ENCODE data around the gene XYLT1. TPM values are rescaled to one million over a fixed set of nuclear protein-coding genes. Genes with fewer than 3 reads are reported as not detected.

Gene XYLT1
- total RNA-seq, 1 experiment from 2014 or later: 14.5 TPM

DNA sequence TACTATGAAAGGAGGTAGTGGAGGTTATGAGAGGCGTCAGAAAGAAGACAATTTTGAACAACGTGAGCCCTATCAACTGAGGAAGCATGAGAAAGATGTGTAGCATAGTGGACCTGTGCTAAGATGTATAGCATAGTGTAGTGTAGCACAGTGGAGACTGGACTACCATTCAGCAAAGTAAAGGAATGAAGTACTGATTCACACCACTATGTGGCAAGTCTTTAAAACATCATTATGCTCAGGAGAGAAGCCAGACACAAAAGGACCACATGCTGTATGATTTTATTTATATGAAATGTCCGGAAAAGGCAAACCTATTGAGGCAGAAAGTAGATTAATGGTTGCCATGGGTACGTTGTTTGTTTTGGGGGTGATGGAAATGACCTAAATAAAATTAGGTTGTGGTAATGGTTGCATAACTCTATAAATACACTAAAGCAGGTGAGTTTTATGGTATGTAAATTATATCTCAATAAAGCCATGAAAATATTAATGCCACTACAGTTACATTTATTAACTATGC, 20.4 kb upstream of the XYLT1 start:
- Histone ChIP-seq H3K56ac (ENCODE audit: insufficient read length, low read depth, low read length) (no peak overlapping the region), H2AK5ac (ENCODE audit: insufficient read length, low read length) (no peak overlapping the region), H3K79me1 (ENCODE audit: insufficient read depth, low read depth, low read length, poor library complexity, severe bottlenecking) (no peaks in the 10 kb centered on the region), H4K5ac (ENCODE audit: insufficient read length, low read depth, low read length) (no peak overlapping the region), H3K27ac (ENCODE audit: insufficient read length, low read depth, low read length) (no peak overlapping the region), H3K14ac (ENCODE audit: insufficient read depth, low read length) (no peak overlapping the region), H3K4me2 (ENCODE audit: insufficient read depth, insufficient read length, low read length) (no peak overlapping the region), H3K23ac (ENCODE audit: insufficient read length, low read depth, low read length) (no peak overlapping the region), H3K4me1 (ENCODE audit: insufficient read depth, low read length) (no peaks in the 10 kb centered on the region), H3K27me3 (ENCODE audit: insufficient read depth, low read length) (no peaks in the 10 kb centered on the region), H3K79me2 (ENCODE audit: insufficient read depth, low read length) (no peaks in the 10 kb centered on the region), H2BK20ac (ENCODE audit: low read depth, low read length, poor library complexity, severe bottlenecking) (no peak overlapping the region), H2BK120ac (ENCODE audit: low read depth, low read length, poor library complexity, severe bottlenecking) (no peak overlapping the region), H3K9me3 (ENCODE audit: control insufficient read depth, low read depth, low read length) (no peaks in the 10 kb centered on the region), H2BK15ac (ENCODE audit: low read depth, low read length) (no peak overlapping the region), H3T11ph (ENCODE audit: low read length) (no peak overlapping the region), H3K23me2 (ENCODE audit: insufficient read length, low read depth, low read length, poor library complexity, severe bottlenecking) (no peaks in the 10 kb centered on the region), H4K91ac (ENCODE audit: insufficient read length, low read depth, low read length) (no peak overlapping the region), H2BK5ac (ENCODE audit: insufficient read length, low read length) (no peak overlapping the region), H3K18ac (ENCODE audit: insufficient read length, low read depth, low read length) (no peak overlapping the region), H2BK12ac (ENCODE audit: insufficient read length, low read depth, low read length) (no peak overlapping the region), H2AFZ (ENCODE audit: low read length) (no peak overlapping the region), H3K4ac (ENCODE audit: low read depth, low read length) (no peak overlapping the region), H4K20me1 (ENCODE audit: control insufficient read depth, insufficient read depth, insufficient read length) (no peaks in the 10 kb centered on the region), H3K9ac (ENCODE audit: extremely low read depth, insufficient read length, low read length) (no peak overlapping the region), H4K8ac (replicated peaks; ENCODE audit: insufficient read length, low read depth, low read length) (no peak overlapping the region)
- WGBS (ENCODE audit: extremely low coverage, insufficient read length, low lambda C conversion rate): no CpG with 5 or more reads among the region's 4 CpGs
- Mint-ChIP-seq H3K27ac (no peak overlapping the region), H3K4me1 (no peaks in the 10 kb centered on the region), H3K36me3 (ENCODE audit: insufficient read depth in 1 of 3, low read depth in 3 of 3) (no peaks in the 10 kb centered on the region), H3K4me3 (no peak overlapping the region), H3K27me3 (ENCODE audit: low read depth) (no peaks in the 10 kb centered on the region), H3K9me3 (no peaks in the 10 kb centered on the region; a peak in 2 of 5 replicates)
- DNase-seq: no peak
- TF ChIP-seq, protein P1, sequence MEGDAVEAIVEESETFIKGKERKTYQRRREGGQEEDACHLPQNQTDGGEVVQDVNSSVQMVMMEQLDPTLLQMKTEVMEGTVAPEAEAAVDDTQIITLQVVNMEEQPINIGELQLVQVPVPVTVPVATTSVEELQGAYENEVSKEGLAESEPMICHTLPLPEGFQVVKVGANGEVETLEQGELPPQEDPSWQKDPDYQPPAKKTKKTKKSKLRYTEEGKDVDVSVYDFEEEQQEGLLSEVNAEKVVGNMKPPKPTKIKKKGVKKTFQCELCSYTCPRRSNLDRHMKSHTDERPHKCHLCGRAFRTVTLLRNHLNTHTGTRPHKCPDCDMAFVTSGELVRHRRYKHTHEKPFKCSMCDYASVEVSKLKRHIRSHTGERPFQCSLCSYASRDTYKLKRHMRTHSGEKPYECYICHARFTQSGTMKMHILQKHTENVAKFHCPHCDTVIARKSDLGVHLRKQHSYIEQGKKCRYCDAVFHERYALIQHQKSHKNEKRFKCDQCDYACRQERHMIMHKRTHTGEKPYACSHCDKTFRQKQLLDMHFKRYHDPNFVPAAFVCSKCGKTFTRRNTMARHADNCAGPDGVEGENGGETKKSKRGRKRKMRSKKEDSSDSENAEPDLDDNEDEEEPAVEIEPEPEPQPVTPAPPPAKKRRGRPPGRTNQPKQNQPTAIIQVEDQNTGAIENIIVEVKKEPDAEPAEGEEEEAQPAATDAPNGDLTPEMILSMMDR (conservative IDR thresholded peaks at IDR 0.05): no peak

All from H9 (cell line).